PC-3 (cell line): Measurements from ENCODE around the gene UMPS.

Experiments
- EZH2phosphoT487 ChIP-seq: fragments of 300-600 bp; sonication (generic); IDR thresholded peaks from 2 replicates; pipeline ENCODE4 v1.6.1; 2018; ENCODE audit warnings: mild to moderate bottlenecking, antibody characterized with exemption, low read length, borderline replicate concordance
- TF ChIP-seq, protein P1 (sequence below): fragments of 300-600 bp; sonication (generic); conservative IDR thresholded peaks from 2 replicates; pipeline ENCODE4 v1.5.1; 2017; ENCODE audit warnings: antibody characterized with exemption, low read depth, mild to moderate bottlenecking, low read length

DNA sequence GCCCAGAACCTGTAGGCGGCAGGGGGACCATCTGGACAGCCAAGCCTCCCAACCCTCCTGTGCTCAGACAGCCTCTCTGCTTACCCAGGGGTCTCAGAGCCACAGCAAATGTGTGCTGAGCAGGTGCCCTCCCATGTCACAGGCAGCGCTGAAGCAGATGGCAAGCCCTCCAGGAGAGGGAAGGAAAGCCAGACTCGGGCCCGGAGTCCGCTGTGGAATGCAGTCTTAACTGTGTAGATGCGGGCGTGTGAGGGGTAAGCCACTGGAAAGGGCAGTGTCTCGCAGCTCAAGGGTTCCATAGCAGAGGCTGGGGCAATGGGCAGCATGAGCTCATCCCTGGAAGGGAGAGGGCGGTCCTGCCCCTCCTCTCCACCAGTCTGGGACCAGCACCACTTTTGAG, 45.6 kb downstream of the UMPS start:
- TF ChIP-seq, protein P1, sequence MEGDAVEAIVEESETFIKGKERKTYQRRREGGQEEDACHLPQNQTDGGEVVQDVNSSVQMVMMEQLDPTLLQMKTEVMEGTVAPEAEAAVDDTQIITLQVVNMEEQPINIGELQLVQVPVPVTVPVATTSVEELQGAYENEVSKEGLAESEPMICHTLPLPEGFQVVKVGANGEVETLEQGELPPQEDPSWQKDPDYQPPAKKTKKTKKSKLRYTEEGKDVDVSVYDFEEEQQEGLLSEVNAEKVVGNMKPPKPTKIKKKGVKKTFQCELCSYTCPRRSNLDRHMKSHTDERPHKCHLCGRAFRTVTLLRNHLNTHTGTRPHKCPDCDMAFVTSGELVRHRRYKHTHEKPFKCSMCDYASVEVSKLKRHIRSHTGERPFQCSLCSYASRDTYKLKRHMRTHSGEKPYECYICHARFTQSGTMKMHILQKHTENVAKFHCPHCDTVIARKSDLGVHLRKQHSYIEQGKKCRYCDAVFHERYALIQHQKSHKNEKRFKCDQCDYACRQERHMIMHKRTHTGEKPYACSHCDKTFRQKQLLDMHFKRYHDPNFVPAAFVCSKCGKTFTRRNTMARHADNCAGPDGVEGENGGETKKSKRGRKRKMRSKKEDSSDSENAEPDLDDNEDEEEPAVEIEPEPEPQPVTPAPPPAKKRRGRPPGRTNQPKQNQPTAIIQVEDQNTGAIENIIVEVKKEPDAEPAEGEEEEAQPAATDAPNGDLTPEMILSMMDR: no peak
- TF ChIP-seq EZH2phosphoT487: no peak
